GM12878 (cell line): ENCODE measurements around the gene TMEM167A. TPM values are rescaled to one million over a fixed set of nuclear protein-coding genes. Genes with fewer than 3 reads are reported as not detected.

ENCODE experiments used
- ATAC-seq: fragments of 200-7000 bp; cut with Tn5 transposase; 3 replicates; pipeline ENCODE4 v1.9.1; 2020; ENCODE audit warnings: mild to moderate bottlenecking, moderate library complexity
- BruUV-seq: library from RNA; stranded (reverse); fragments of 400-500 nt; replicated peaks from 2 replicates; lab custom pipeline; 2021; lab: Mats Ljungman, UMichigan
- CTCF ChIA-PET: fragments of 300-600 bp; sonication (Branson Sonifier 250); formaldehyde crosslinking; extraction: SDS; loops from one replicate; lab custom pipeline; 2021; ENCODE audit warnings: inconsistent platforms; lab: Yijun Ruan, JAX
- POLR2A ChIA-PET: fragments of 350-600 bp; formaldehyde crosslinking; extraction: SDS; loops from one replicate; lab custom pipeline; 2021; ENCODE audit warnings: inconsistent platforms; lab: Charles Lee
- RAD21 ChIA-PET: fragments of 300-600 bp; sonication (Branson Sonifier 250); formaldehyde crosslinking; loops from one replicate; lab custom pipeline; 2023; ENCODE audit warnings: antibody characterized with exemption; ENCODE audit not compliant: unreplicated experiment; lab: Charles Lee
- SMC1A ChIA-PET: fragments of 300-600 bp; sonication (Branson Sonifier 250); formaldehyde crosslinking; loops from one replicate; lab custom pipeline; 2023; ENCODE audit not compliant: unreplicated experiment, uncharacterized antibody; lab: Charles Lee
- DNase-seq: peaks from one replicate; pipeline ENCODE4 v3.0.0-alpha.2; 2011; ENCODE audit warnings: low read depth, low spot score
- FAIRE-seq: peaks from 3 replicates; lab custom pipeline; 2011; peaks lifted over from hg19 to GRCh38; lab: Jason Lieb, UNC
- H2AFZ ChIP-seq: 2 replicates; pipeline ENCODE4 v1.6.0; 2011; ENCODE audit warnings: low read depth, low read length, control low read depth; ENCODE audit not compliant: control insufficient read depth
- H3K27ac ChIP-seq: 2 replicates; pipeline ENCODE4 v1.5.1; 2011; ENCODE audit warnings: control low read depth; ENCODE audit not compliant: control insufficient read depth, insufficient read depth
- H3K27me3 ChIP-seq, 2 experiments: replicated peaks in 1 of 2; 2 replicates each; pipeline versions ENCODE4 v1.6.0 to v1.6.1; 2011; ENCODE audit warnings: low read length in 1 of 2; ENCODE audit not compliant: control insufficient read depth in 2 of 2, insufficient read depth in 2 of 2
- H3K36me3 ChIP-seq, 2 experiments: 2 replicates each; pipeline ENCODE4 v1.5.1; 2011; ENCODE audit warnings: low read length in 1 of 2; ENCODE audit not compliant: control insufficient read depth in 2 of 2, insufficient read depth in 2 of 2
- H3K4me1 ChIP-seq: 2 replicates; pipeline ENCODE4 v1.6.1; 2011; ENCODE audit warnings: mild to moderate bottlenecking, low read length, moderate library complexity, mixed read lengths; ENCODE audit not compliant: control insufficient read depth, insufficient read depth
- H3K4me2 ChIP-seq: 2 replicates; pipeline ENCODE4 v1.6.0; 2011; ENCODE audit warnings: control low read depth; ENCODE audit not compliant: control insufficient read depth, insufficient read depth
- H3K4me3 ChIP-seq: fragments of 200-600 bp; sonication (generic); 2 replicates; pipeline ENCODE4 v1.5.1; 2016
- H3K79me2 ChIP-seq: 2 replicates; pipeline ENCODE4 v1.6.0; 2011; ENCODE audit warnings: low read length; ENCODE audit not compliant: control insufficient read depth, insufficient read depth
- H3K9ac ChIP-seq: 2 replicates; pipeline ENCODE4 v1.8.0; 2011; ENCODE audit warnings: low read length, control low read depth, mixed read lengths; ENCODE audit not compliant: control insufficient read depth, insufficient read depth
- H3K9me3 ChIP-seq: replicated peaks from 3 replicates; pipeline ENCODE4 v1.5.1; 2011; ENCODE audit warnings: mild to moderate bottlenecking, low read length; ENCODE audit not compliant: control insufficient read depth, insufficient read depth
- H4K20me1 ChIP-seq: 2 replicates; pipeline ENCODE4 v1.6.0; 2011; ENCODE audit not compliant: control insufficient read depth, insufficient read depth
- CBFB ChIP-seq: IDR thresholded peaks from 2 replicates; pipeline ENCODE4 v1.6.1; 2016; ENCODE audit warnings: antibody characterized with exemption, low read depth
- CREM ChIP-seq: IDR thresholded peaks from 2 replicates; pipeline ENCODE4 v1.6.1; 2014; ENCODE audit warnings: antibody characterized with exemption, low read depth
- FOXM1 ChIP-seq: IDR thresholded peaks from 2 replicates; pipeline ENCODE4 v1.6.1; 2012; ENCODE audit warnings: low read depth, mild to moderate bottlenecking, inconsistent platforms, low read length, moderate library complexity
- MEF2B ChIP-seq: fragments of 450-650 bp; IDR thresholded peaks from 2 replicates; pipeline ENCODE4 v1.6.1; 2018; ENCODE audit warnings: mild to moderate bottlenecking, moderate library complexity; ENCODE audit not compliant: partially characterized antibody, poor library complexity, severe bottlenecking
- NBN ChIP-seq: fragments of 450-650 bp; IDR thresholded peaks from 2 replicates; pipeline ENCODE4 v1.6.1; 2016
- NFIC ChIP-seq: IDR thresholded peaks from 2 replicates; pipeline ENCODE4 v1.6.1; 2012; ENCODE audit warnings: low read depth, mild to moderate bottlenecking, inconsistent platforms, low read length, moderate library complexity
- NFYA ChIP-seq: IDR thresholded peaks from 2 replicates; pipeline ENCODE4 v1.6.1; 2011; ENCODE audit warnings: low read depth, mild to moderate bottlenecking, low read length, improper control_type of control experiment, borderline replicate concordance
- PAX5 ChIP-seq: IDR thresholded peaks from 2 replicates; pipeline ENCODE4 v1.6.1; 2011; ENCODE audit warnings: low read depth, low read length, borderline replicate concordance
- PBX3 ChIP-seq: IDR thresholded peaks from 2 replicates; pipeline ENCODE4 v1.6.1; 2011; ENCODE audit warnings: mild to moderate bottlenecking, low read depth, low read length, moderate library complexity; ENCODE audit not compliant: insufficient replicate concordance
- ZNF24 ChIP-seq: fragments of 450-650 bp; IDR thresholded peaks from 2 replicates; pipeline ENCODE4 v1.6.1; 2017; ENCODE audit warnings: antibody characterized with exemption, mild to moderate bottlenecking
- ZNF384 ChIP-seq: IDR thresholded peaks from 2 replicates; pipeline ENCODE4 v1.6.1; 2012; ENCODE audit warnings: low read depth, mild to moderate bottlenecking, low read length, improper control_type of control experiment, borderline replicate concordance
- WGBS: methylation state at CpG from one replicate; pipeline ENCODE4 v1.1.6; 2016; ENCODE audit warnings: low lambda C conversion rate; ENCODE audit not compliant: insufficient replicate concordance, insufficient coverage; ENCODE audit errors: missing lambda C conversion rate; 5-methylcytosine and 5-hydroxymethylcytosine counted together
- in situ Hi-C: fragments of 300-500 bp; cut with MboI; formaldehyde crosslinking; loops from 9 replicates; pipeline ENCODE4 v1.14.3; 2018; ENCODE audit warnings: mixed read lengths
- intact Hi-C: fragments of 100-400 bp; cut with micrococcal nuclease; formaldehyde crosslinking; loops from one replicate; pipeline ENCODE4 v1.14.2; 2022; ENCODE audit not compliant: unreplicated experiment
- polyA plus RNA-seq, 11 experiments: library from polyadenylated mRNA; depleted of rRNA in 4 of 11; unstranded in 6 of 11; stranded (reverse) in 5 of 11; fragments of >200 nt; fragmentation: Nextera tagmentation in 4 of 11; fragmentation: Illumina TruSeq in 1 of 11; extraction: Ambion mirVana in 4 of 11; extraction: Trizol in 1 of 11; gene quantifications; 1 replicate in 1 of 11; 2 replicates in 10 of 11; pipeline versions ENCODE4 v1.2.1 to v1.2.3, GENCODE V29; 2011 to 2016; ENCODE audit warnings: inconsistent platforms in 2 of 11, missing spikeins in 2 of 11, low read depth in 1 of 11
- total RNA-seq, 4 experiments: library from RNA; depleted of rRNA in 3 of 4; stranded (reverse); fragments of >200 nt in 3 of 4; fragmentation: Illumina TruSeq in 1 of 4; extraction: Trizol in 1 of 4; gene quantifications; 2 replicates each; pipeline versions ENCODE4 v1.2.1 to v1.2.3, GENCODE V29; 2013 to 2021
- TF ChIP-seq, protein P1 (sequence below): fragments of 450-650 bp; formaldehyde crosslinking; IDR thresholded peaks from 2 replicates; pipeline ENCODE4 v1.4.0; 2020; ENCODE audit warnings: mild to moderate bottlenecking, moderate library complexity
- TF ChIP-seq, protein P2 (sequence below): fragments of 450-650 bp; formaldehyde crosslinking; IDR thresholded peaks from 2 replicates; pipeline ENCODE4 v1.4.0; 2022; ENCODE audit warnings: mild to moderate bottlenecking, moderate library complexity
- TF ChIP-seq, protein P3 (sequence below): fragments of 450-650 bp; IDR thresholded peaks from 2 replicates; pipeline ENCODE4 v1.6.1; 2017; ENCODE audit warnings: antibody characterized with exemption, mild to moderate bottlenecking, moderate library complexity

Gene TMEM167A
- total and polyA plus RNA-seq, 10 of the 15 experiments (the other 5 are each of a cell fraction or from before 2014, with no cell fraction given): 29.5 to 363 (median 85.6) TPM

GRCh38 chr5:83084336-83084735 lies 7.1 kb upstream of the TMEM167A start:
- no peak overlapping the region for H3K27ac ChIP-seq
- FAIRE-seq: no peak
- no peaks in the 10 kb centered on the region for H4K20me1 ChIP-seq
- ATAC-seq: no peak
- RAD21 ChIA-PET: no interaction called here
- H3K4me3 ChIP-seq: no peak overlapping the region
- SMC1A ChIA-PET: interaction anchor here (1.0 to 1.3 kb wide), 2 partner anchors 8 to 19 kb away, joined by 4 to 5 read pairs; no protein-coding TSS in a partner anchor
- no peak overlapping the region for H3K9ac ChIP-seq
- intact Hi-C loops: no loop called here
- H3K9me3 ChIP-seq: no peaks in the 10 kb centered on the region
- H3K4me2 ChIP-seq: no peak overlapping the region
- BruUV-seq: no TSS peak
- H3K79me2 ChIP-seq: peaks cover 3% of the 10 kb centered on the region
- DNase-seq: no peak
- no peaks in the 10 kb centered on the region; a peak in 1 of 4 replicates for H3K36me3 ChIP-seq
- CTCF ChIA-PET: no interaction called here
- 96% methylated on average over 2 of the region's 2 CpGs for WGBS
- no peaks in the 10 kb centered on the region for H3K27me3 ChIP-seq
- in situ Hi-C loops: no loop called here
- no peak overlapping the region for H2AFZ ChIP-seq
- POLR2A ChIA-PET: interaction anchor here (1.3 kb wide), 1 partner anchor 8 kb away, joined by 3 read pairs; no protein-coding TSS in a partner anchor
- H3K4me1 ChIP-seq: no peaks in the 10 kb centered on the region
- TF ChIP-seq CREM (no peak), NBN (no peak), MEF2B (no peak), NFIC (no peak), ZNF384 (no peak), PAX5 (no peak), NFYA (no peak), ZNF24 (no peak), FOXM1 (no peak), CBFB (no peak), PBX3 (no peak)
- TF ChIP-seq, protein P1, sequence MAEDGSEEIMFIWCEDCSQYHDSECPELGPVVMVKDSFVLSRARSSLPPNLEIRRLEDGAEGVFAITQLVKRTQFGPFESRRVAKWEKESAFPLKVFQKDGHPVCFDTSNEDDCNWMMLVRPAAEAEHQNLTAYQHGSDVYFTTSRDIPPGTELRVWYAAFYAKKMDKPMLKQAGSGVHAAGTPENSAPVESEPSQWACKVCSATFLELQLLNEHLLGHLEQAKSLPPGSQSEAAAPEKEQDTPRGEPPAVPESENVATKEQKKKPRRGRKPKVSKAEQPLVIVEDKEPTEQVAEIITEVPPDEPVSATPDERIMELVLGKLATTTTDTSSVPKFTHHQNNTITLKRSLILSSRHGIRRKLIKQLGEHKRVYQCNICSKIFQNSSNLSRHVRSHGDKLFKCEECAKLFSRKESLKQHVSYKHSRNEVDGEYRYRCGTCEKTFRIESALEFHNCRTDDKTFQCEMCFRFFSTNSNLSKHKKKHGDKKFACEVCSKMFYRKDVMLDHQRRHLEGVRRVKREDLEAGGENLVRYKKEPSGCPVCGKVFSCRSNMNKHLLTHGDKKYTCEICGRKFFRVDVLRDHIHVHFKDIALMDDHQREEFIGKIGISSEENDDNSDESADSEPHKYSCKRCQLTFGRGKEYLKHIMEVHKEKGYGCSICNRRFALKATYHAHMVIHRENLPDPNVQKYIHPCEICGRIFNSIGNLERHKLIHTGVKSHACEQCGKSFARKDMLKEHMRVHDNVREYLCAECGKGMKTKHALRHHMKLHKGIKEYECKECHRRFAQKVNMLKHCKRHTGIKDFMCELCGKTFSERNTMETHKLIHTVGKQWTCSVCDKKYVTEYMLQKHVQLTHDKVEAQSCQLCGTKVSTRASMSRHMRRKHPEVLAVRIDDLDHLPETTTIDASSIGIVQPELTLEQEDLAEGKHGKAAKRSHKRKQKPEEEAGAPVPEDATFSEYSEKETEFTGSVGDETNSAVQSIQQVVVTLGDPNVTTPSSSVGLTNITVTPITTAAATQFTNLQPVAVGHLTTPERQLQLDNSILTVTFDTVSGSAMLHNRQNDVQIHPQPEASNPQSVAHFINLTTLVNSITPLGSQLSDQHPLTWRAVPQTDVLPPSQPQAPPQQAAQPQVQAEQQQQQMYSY (CRISPR knock-in tag): no peak
- TF ChIP-seq, protein P2, sequence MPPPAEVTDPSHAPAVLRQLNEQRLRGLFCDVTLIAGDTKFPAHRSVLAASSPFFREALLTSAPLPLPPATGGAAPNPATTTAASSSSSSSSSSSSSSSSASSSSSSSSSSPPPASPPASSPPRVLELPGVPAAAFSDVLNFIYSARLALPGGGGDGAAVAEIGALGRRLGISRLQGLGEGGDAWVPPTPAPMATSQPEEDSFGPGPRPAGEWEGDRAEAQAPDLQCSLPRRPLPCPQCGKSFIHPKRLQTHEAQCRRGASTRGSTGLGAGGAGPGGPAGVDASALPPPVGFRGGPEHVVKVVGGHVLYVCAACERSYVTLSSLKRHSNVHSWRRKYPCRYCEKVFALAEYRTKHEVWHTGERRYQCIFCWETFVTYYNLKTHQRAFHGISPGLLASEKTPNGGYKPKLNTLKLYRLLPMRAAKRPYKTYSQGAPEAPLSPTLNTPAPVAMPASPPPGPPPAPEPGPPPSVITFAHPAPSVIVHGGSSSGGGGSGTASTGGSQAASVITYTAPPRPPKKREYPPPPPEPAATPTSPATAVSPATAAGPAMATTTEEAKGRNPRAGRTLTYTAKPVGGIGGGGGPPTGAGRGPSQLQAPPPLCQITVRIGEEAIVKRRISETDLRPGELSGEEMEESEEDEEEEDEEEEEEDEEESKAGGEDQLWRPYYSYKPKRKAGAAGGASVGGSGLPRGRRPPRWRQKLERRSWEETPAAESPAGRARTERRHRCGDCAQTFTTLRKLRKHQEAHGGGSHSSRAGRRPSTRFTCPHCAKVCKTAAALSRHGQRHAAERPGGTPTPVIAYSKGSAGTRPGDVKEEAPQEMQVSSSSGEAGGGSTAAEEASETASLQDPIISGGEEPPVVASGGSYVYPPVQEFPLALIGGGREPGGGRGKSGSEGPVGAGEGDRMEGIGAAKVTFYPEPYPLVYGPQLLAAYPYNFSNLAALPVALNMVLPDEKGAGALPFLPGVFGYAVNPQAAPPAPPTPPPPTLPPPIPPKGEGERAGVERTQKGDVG (CRISPR knock-in tag): no peak
- TF ChIP-seq, protein P3, sequence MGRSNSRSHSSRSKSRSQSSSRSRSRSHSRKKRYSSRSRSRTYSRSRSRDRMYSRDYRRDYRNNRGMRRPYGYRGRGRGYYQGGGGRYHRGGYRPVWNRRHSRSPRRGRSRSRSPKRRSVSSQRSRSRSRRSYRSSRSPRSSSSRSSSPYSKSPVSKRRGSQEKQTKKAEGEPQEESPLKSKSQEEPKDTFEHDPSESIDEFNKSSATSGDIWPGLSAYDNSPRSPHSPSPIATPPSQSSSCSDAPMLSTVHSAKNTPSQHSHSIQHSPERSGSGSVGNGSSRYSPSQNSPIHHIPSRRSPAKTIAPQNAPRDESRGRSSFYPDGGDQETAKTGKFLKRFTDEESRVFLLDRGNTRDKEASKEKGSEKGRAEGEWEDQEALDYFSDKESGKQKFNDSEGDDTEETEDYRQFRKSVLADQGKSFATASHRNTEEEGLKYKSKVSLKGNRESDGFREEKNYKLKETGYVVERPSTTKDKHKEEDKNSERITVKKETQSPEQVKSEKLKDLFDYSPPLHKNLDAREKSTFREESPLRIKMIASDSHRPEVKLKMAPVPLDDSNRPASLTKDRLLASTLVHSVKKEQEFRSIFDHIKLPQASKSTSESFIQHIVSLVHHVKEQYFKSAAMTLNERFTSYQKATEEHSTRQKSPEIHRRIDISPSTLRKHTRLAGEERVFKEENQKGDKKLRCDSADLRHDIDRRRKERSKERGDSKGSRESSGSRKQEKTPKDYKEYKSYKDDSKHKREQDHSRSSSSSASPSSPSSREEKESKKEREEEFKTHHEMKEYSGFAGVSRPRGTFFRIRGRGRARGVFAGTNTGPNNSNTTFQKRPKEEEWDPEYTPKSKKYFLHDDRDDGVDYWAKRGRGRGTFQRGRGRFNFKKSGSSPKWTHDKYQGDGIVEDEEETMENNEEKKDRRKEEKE: no peak
